NOMO-1 treated with DMSO at 0.1 percent for 48 hours (cell line): ENCODE results near the gene ARHGEF4.
"Not testable (repeated sequence)": the region's sequence is repeated elsewhere in the genome, so short reads cannot be mapped to it uniquely, and the experiment has no call there.

Experiments used
- DNase-seq: peaks from one replicate; lab custom pipeline; 2025; ENCODE audit not compliant: unreplicated experiment; lab: John Stamatoyannopoulos, UW

The ARHGEF4 gene

DNA sequence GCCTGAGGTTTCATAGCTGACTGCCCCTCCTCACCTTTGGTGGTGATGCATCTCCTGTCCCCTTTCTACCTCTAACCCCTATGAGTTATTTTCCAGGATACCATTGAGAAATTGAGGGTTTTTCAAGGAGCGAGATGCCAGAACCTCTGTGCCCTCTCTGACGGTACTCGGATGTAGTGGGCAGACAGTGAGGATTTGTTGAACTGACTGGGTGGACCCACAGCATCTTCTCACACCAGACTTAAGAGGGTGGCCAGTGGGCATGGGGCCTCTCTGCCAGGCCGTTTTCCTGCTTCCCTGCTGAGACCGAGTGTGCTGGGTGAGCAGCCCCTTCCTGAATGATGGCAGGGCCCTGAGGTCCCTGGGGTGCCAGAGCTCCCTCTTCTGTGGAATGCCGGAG lies 46.3 kb downstream of the ARHGEF4 start:
- DNase-seq = no peak

DNA sequence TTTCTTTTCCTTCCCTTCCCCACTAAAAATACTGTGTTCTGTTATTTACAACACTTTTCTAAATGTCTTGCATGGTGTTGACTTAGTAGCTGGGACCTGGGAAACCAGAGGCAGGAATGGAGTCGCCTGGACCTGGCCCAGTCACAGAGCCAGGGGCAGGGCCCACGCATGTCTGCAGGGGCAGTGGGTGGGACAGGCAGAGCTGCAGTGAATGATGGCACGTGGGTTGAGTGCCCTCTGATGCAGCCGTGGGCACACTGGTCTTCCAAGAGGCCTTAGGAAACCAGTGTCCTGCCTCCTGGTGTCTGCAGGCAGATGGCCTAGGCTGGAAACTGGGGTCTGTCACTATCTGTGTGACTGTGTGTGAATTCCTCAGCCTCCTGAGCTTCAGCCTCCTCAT lies 46.8 kb downstream of the ARHGEF4 start:
- DNase-seq = no peak

DNA sequence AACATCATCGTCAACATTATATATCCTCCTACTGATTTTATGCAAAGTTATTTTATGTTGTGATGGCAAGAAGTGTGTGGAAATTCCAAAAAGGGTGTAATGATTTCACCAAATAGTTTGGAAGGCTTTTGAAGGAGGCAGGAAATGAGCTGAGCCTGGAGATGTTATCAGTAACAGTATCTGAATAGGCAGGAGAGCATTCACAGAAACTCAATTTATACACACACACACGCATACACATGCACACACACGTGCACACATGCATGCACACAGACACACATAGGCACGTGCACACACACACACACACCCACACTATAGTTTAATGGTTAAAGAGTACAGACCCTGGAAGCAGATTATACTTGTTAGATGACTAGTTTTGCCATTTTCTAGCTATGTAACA lies 47.3 kb downstream of the ARHGEF4 start:
- DNase-seq = no peak

DNA sequence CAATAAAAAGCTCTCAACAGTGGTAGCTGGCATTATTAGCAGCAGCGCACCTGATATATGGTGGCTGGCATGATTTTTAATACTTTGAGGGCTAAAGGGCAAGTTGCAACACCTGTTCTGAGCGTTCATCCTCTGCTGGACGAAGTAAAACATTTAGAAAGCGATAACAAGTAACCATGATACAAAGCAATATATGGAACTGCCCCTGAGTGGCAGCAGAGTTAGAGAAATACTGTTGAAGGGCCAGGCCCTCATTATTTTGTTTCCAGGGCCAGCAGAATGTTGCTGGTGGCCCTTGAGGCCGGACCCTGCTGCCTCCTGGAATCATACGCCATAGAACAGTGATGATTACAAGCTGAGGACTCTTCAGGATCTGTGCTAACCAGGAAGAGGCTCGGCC lies 47.8 kb downstream of the ARHGEF4 start:
- no peak for DNase-seq

DNA sequence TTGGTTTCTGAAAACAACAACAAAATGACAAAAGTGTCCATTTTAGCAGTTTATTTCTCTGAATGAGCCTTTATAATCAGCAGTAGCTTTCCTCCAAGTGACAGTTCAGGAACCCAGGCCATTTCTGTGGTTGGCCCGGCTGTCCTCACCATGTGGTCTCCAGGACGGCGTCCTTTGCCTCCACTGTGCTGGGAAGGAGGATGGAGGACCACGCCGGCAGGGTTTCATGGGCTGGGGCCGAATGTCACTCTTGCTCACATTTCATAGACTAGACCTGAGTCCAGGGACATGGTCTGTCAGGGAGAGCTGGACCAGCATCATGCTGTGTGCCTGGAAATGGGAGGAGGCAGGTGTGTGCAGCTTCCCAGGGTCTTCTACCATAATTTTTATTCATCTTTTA lies 50.9 kb downstream of the ARHGEF4 start:
- no peak for DNase-seq

DNA sequence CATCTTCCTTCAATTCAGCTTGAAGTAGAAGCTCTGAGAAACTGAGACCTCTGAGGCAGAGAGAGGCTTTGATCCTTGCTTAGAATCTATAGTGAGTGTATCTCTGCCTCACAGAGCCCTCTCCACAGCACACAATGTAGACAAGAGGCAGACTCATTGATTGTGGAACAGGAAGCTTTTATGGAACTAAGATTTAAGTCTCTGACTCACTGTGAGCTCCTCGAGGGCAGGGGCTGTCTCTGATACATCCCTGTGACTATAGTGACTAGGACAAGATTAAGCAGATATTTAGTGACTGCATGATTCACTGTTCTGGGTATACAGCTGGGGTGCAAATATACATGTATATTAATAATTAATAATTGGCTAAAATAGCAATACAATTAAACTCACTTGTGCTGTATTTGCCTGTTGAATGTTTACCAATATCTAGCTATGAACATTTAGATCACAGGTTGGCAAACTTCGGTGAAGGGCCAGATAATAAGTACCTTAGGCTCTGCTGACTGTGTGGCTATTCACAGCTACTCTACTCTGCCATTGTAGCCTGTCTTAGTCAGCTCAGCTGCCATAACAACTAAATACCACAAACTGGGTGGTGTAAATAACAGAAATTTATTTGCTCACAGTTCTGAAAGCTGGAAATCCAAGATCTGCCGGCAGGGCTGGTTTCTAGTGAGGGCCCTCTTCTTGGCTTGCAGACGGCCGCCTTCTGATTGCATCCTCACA lies 54.4 kb downstream of the ARHGEF4 start:
- DNase-seq = no peak

DNA sequence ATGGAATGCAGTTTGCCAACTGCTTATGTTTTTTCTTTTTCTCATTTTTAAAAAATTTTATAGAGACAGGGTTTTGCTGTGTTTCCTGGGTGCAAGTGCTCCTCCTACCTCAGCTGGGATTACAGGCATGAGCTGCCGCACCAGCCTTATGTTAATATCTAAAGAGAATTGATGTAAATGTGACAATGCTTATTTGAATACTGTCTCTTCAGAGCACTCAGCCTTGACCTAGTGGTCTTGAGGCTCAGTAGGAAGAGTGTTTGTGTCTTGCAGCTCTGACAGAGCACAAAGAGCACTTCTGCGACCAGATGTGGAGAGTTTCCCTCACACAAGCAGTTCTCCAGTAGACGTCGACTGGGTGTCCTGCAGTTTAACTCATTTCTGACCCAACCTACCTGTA lies 55.3 kb downstream of the ARHGEF4 start:
- DNase-seq = no peak

DNA sequence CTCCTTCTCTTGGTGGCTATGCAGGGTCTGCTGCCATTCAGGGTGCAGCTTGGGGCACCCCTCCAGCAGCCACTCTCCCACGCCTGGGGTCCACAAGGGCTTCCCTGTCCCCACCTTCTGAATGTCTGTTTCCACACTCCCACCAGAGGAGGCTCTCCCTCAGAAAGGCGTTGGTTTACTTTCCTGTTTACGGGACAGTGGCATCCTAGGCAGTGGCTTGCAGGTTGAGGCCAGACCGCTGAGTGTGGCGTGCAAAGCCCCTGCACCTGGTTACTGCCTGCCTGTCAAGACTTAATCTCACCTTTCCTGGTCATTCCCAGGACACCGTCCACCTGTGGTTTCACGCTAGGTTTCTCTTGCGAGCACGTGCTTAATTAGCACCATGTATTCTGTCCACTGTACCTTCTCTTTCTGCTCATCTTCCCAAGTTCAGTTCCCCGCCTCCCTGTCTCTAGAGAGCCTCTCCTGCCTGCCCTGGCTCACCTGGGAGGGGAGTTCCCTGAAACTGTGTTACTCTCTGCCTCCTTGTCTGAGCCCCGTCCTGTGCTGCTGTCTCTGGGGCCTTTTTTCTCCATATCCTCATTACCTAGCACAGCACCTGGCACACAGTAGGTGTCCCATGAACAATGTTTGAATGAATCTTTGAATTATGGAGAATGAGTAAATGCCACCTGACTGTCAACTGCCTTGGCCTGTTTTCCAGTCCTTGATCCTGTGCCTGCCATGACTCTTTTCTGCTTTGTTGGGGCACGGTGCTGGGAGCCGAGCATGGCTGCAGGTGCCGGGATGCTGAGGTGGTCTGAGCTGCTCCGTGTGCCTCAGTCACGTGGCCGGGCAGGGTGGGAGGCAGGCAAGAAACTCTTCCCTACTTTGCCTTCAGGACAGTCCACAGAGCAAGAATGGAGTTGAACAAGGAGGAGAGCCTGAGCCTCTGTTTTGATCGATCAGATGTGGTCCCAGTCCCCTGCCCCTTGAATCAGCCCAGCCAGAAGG lies 56.4 kb downstream of the ARHGEF4 start:
- no peak for DNase-seq

DNA sequence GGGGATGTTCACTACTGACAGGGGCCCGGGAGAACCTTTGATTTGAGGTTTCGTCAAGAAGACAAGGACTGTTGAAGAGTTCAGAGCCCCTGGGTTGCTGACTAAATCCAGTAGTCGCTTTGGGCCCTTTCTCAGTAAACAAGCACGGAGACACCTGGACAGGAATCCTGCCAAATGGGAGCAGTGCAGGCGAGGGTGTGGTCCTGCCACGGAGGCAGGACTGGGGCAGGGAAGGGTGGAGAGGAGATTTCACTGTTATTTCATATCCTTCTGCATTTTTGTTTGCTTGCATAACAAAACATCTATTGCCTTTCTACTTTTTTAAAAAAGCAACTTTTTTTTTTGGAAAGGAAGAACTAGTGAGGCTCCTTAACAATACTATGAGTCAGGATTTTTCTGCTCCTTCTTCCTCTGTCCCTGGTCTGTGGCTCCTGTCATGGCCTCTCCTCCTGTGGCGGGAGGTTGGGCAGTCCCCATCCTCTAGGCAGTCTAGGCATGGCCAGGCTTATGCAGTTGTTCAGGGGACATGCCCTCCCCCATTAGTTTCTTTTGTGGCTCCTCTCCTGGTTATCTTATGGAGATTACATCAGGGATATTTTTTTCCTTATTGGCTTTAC lies 57.7 kb downstream of the ARHGEF4 start:
- DNase-seq = no peak

DNA sequence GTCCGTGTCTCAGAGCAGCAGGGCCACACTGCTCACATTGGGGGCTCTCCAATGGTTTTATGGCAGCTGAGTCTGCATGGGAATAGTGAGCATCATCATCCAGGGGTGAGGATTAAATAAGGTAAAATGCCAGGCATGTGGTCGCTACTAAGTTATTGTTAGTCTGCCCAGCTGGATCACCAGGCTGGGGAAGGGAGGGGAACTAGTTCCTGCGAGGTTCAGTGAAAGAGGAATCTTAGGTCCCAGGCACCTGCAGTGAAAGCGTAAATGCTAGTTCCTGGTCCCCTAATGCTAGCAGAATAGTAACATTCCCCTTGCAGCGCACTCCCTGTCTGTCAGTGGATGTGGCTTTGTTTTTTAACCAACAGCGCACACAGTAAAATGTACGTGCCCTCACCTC lies 60.1 kb downstream of the ARHGEF4 start:
- no peak for DNase-seq

DNA sequence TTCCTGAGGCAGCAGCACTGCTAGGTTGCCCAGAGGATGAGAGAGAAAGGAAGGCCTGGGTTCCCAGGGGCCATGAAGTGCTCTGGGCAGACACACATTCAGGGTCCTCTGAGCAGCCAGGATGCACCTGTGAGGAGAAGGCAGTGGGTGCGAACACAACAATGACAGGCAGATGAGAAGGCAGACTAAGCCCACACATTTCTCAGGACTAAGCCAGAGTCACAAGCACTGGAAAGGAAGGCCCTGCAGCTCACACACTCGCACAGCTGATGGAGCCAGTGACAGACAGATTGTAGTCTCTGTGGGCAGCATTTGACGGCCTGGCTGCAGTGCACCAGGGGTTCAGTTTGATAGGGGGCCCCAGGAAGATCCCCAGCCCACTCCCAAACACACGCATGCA lies 61.8 kb downstream of the ARHGEF4 start:
- no peak for DNase-seq

DNA sequence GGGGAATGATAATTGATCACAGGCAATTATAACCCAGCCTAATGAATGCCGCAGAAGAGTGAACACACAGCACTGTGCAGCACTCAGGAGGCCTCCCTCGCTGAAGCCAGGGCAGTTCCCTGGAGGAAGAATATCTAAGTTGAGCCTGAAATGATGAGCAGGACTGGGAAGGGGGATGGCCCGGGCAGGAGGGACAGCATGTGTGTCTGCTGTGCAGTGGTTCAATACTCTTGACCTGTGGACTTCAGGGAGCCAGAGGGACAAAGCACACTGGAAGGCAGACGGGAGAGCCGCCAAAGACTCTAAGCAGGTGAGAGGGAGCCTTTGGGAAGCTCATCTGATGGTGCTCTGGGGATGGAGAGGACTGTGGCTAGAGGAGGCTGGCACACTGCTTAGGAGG lies 62.6 kb downstream of the ARHGEF4 start:
- no peak for DNase-seq

DNA sequence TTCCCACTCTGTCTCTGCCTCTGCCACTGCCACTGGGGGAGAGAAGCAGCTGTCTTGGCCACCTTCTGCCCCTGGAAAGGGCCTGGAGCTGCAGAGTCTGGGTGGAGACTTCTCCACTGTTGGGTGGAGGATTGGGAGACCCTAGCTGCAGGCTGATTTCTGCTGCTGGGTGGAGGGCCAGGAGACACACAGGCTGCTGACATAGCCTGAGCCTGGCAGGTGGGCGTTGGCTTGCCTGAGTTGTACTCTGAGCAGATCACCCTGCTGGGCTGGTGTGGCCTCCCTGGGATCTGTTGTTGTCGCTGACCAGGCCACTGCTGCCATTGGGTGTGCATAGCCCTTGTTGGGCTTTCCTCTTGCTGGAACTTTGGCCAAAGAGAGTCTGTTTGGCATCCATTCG lies 64.3 kb downstream of the ARHGEF4 start:
- no peak for DNase-seq

DNA sequence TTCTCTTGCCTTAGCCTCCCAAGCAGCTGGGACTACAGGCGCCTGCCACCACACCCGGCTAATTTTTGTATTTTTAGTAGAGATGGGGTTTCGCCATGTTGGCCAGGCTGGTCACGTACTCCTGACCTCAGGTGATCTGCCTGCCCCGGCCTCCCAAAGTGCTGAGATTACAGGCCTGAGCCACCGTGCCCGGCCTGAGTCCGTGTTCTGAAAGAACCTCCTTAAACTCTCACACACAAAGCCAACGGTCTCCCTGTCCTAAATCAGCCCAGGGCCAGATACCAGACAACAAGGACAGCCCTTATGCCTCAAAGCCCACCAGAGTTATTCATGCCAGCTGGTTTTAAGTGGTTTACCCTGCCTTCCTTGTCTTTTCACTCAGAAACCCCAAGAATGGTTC lies 64.9 kb downstream of the ARHGEF4 start:
- DNase-seq = not testable (repeated sequence)

DNA sequence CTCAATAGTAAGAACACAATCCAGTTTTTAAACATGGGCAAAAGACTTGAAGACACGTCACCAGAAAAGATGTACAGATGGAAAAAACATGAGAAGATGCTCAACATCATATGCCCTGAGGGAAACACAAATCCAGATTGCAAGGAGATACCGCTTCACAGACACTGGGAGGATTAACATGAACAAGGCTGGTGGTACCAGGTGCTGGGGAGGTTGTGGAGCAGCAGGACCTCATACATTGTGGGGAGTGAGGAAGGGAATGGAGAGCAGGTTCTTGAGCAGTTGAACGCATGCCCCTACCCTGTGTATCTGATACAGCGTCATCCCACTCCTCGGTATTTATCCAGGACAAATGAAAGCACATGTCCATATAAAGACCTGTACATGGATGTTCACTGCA lies 72.1 kb downstream of the ARHGEF4 start:
- DNase-seq = no peak

DNA sequence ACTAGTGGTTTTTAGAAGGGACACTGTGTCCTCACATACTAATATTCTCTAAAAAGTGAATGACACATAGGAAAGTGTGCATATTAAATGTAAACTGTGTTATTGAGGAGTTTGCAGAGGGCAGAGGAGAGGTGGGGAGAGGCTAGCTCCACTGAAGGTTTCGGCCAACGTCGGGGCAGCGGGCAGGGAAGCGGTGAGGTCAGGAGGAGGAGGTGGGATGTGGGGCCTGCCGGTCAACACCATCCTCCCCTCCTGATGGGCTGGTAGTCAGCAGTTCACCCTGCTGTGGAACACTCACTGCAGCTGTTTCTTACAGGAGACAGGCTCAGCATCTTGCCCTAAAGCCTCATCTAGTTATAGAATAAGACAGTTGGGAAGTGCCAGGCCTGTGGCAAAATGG lies 74.2 kb downstream of the ARHGEF4 start:
- DNase-seq = no peak

DNA sequence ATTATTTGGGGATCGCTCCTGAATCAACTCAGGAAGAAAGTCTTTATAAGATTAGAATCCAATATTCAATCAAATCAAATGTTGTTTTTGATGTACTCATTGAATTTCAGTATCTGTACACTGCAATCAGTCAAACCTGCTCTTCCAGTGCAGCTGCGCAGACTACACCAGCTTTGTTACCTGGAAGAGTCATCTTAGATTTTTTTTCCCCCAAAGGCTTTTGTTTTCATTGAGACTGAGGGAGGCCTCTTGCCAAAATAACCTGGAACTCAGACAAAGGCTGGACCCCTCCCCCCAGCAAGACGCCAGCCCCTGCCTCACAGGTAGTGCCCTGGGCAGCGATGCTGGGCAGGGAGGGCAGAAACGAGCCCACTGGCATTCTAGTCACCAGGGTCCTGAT lies 74.8 kb downstream of the ARHGEF4 start:
- DNase-seq = no peak

DNA sequence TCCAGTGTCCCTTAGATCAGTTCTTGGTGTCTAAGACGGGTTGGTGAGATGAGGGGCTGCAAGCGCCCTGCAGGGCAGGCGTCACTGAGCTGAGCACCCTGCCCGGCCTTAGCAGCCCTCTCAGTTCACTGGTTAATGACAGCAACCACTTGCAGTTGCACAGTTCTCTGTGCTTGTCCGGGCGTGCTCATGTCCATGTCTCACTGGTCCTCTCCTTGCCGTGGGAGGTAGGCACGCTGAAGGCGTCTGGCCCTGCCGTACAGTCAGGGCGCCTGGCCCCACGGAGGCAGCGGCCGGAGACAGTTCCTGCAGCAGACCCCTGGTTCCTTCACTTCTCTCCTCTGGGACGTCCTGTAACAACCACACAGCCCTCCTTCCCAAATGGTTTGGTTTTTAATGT lies 75.3 kb downstream of the ARHGEF4 start:
- no peak for DNase-seq

DNA sequence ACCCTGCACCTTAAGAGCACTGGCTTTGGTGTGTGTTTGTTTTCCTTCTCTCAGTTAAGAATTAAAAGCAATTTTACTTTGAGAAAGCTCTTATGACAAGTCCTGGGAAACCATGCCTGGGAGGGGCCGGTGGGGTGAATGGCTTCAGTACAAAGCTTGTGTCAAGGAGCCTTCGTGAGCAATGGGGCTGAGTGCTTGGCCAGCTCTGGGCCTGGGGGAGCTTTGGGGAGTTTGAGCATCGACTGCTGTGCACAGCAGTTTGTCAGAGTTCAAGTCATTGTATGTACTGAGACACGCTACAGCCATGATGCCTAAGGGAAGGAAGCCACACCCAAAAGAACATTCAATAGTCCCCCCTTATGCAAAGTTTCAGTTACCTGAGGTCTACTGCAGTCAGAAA lies 75.8 kb downstream of the ARHGEF4 start:
- DNase-seq = no peak

DNA sequence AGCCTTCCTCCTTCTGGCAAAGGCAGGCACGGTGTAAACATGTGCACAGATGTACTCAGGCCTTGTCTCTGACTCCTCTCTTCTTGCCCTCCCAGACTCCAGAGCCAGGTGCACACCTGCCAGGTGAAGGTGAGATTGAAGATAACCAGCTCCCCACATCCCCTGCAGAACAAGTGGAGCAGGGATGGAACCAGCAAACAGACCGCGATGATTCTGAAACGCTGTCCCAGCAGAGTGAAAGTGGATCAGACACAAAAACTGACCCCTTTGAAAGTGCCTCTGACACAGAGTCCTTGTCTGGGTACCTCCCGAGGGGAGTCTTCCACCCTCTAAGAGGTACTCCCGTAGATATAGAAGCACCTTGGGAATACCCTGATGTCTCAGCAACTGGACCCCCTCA lies 77.2 kb downstream of the ARHGEF4 start:
- no peak for DNase-seq

DNA sequence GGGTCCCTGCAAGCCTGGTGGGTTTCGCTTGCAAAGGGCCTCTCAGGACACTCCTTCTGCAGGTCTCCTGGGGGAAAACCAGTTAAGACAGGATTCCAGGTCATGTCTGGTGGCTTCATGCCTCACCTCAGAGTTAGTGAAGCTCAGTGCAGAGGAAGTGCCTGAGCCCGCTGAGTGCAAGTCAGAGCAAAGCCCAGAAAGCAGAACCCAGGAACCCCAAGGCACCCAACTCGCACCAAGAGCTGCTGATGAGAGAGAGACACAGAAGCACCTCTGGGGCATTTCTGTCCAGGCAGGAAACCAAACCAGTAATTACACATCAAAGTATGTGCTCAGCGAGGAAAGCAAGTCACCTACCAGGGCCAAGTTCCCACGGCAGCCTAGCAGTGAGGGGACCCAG lies 78.4 kb downstream of the ARHGEF4 start:
- no peak for DNase-seq
